Cardiac fibroblast (primary cell): ENCODE results near the gene AIFM1.

ENCODE experiments used
- DNase-seq, 2 donors: peaks; one replicate each; pipeline versions ENCODE4 v3.0.0 to v3.0.0-alpha.2; 2010; ENCODE audit warnings: low read depth in 2 of 2
- H3K4me3 ChIP-seq, 2 donors: replicated peaks in 1 of 2; 1 replicate in 1 of 2; 2 replicates in 1 of 2; pipeline ENCODE4 v1.5.1; 2011; ENCODE audit warnings: low read depth in 2 of 2, low read length in 2 of 2, mild to moderate bottlenecking in 2 of 2, moderate library complexity in 1 of 2
- CTCF ChIP-seq: IDR thresholded peaks from one replicate; pipeline ENCODE4 v1.5.1; 2011; ENCODE audit warnings: low read depth, mild to moderate bottlenecking, low read length, inconsistent platforms

The AIFM1 gene

GRCh38 chrX:130095249-130096030, 70.2 kb downstream of the AIFM1 start:
- TF ChIP-seq CTCF = no peak
- no peak overlapping the region for H3K4me3 ChIP-seq
- DNase-seq = no peak

GRCh38 chrX:130094696-130095095, 70.9 kb downstream of the AIFM1 start:
- DNase-seq = no peak
- TF ChIP-seq CTCF = no peak

GRCh38 chrX:130093271-130093670, 72.4 kb downstream of the AIFM1 start:
- DNase-seq = no peak
- no peak overlapping the region for H3K4me3 ChIP-seq
- no peak for TF ChIP-seq CTCF

More at GRCh38 chrX:130094696-130095095, 70.9 kb downstream of the AIFM1 start:
- no peak overlapping the region for H3K4me3 ChIP-seq

GRCh38 chrX:130091980-130092522, 73.6 kb downstream of the AIFM1 start:
- H3K4me3 ChIP-seq = no peak overlapping the region
- no peak for TF ChIP-seq CTCF
- no peak for DNase-seq

GRCh38 chrX:130090364-130090763, 75.3 kb downstream of the AIFM1 start:
- TF ChIP-seq CTCF = no peak
- no peak for DNase-seq
- H3K4me3 ChIP-seq = no peak overlapping the region

GRCh38 chrX:130086447-130087206, 79.0 kb downstream of the AIFM1 start:
- no peak for DNase-seq
- TF ChIP-seq CTCF = no peak
- no peak overlapping the region for H3K4me3 ChIP-seq
